ENCODE results near the gene RAB12. TPM values are rescaled to one million over a fixed set of nuclear protein-coding genes. Genes with fewer than 3 reads are reported as not detected.

Gene RAB12
- total and polyA plus RNA-seq, 2 of the 13 experiments (the other 11 are each of a cell fraction or from before 2014, with no cell fraction given), result 9.5 to 25.3 TPM

DNA sequence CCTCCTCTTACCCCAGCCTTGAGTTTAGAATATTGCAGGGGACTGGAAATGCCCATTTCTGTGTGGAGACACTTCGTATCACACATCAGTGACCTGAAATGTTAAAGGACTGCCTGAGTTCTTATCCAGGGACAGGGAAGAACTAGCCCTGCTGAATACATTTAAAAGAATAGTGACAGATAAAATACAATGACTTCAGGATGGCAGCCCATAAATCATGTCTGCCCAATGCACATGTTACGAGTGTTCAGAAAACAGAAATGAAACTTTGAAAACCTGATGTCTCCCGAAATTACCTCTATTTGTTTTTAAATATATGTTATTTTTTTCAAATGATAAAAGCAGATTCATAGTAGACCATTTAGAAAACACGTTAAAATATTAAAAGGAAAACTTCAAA, 22.3 kb upstream of the RAB12 start:
- Histone ChIP-seq H2AFZ (ENCODE audit: low read length) (no peak overlapping the region), H3K79me2 (ENCODE audit: insufficient read depth, low read length) (no peaks in the 10 kb centered on the region), H4K20me1 (ENCODE audit: insufficient read depth, low read length) (no peaks in the 10 kb centered on the region), H3K4me1 (ENCODE audit: insufficient read depth, low read length) (no peaks in the 10 kb centered on the region), H3K4me3 (replicated peaks in 1 of 3; ENCODE audit: insufficient read depth in 1 of 3, low read depth in 2 of 3, low read length in 3 of 3) (no peak overlapping the region), H3K9me3 (ENCODE audit: low read length) (no peaks in the 10 kb centered on the region), H3K27ac (ENCODE audit: extremely low read length, insufficient read depth, low read length) (no peak overlapping the region), H3K4me2 (ENCODE audit: low read depth, low read length) (no peak overlapping the region), H3K36me3 (replicated peaks in 1 of 2; ENCODE audit: control insufficient read depth in 1 of 2, insufficient read depth in 2 of 2, low read length in 2 of 2) (no peaks in the 10 kb centered on the region), H3K9ac (ENCODE audit: insufficient read depth, low read depth, low read length) (no peak overlapping the region), H3K27me3 (ENCODE audit: control insufficient read depth in 1 of 2, insufficient read depth in 2 of 2, low read length in 2 of 2) (peaks cover 2 to 25% of the 10 kb centered on the region in 2 experiments; a peak in 2 of 5 replicates)
- WGBS (ENCODE audit: low lambda C conversion rate), result 4% methylated on average over 4 of the region's 4 CpGs
- DNase-seq (ENCODE audit: low spot score) (no peak), ATAC-seq (no peak), FAIRE-seq (no peak)
- TF ChIP-seq, protein P1, sequence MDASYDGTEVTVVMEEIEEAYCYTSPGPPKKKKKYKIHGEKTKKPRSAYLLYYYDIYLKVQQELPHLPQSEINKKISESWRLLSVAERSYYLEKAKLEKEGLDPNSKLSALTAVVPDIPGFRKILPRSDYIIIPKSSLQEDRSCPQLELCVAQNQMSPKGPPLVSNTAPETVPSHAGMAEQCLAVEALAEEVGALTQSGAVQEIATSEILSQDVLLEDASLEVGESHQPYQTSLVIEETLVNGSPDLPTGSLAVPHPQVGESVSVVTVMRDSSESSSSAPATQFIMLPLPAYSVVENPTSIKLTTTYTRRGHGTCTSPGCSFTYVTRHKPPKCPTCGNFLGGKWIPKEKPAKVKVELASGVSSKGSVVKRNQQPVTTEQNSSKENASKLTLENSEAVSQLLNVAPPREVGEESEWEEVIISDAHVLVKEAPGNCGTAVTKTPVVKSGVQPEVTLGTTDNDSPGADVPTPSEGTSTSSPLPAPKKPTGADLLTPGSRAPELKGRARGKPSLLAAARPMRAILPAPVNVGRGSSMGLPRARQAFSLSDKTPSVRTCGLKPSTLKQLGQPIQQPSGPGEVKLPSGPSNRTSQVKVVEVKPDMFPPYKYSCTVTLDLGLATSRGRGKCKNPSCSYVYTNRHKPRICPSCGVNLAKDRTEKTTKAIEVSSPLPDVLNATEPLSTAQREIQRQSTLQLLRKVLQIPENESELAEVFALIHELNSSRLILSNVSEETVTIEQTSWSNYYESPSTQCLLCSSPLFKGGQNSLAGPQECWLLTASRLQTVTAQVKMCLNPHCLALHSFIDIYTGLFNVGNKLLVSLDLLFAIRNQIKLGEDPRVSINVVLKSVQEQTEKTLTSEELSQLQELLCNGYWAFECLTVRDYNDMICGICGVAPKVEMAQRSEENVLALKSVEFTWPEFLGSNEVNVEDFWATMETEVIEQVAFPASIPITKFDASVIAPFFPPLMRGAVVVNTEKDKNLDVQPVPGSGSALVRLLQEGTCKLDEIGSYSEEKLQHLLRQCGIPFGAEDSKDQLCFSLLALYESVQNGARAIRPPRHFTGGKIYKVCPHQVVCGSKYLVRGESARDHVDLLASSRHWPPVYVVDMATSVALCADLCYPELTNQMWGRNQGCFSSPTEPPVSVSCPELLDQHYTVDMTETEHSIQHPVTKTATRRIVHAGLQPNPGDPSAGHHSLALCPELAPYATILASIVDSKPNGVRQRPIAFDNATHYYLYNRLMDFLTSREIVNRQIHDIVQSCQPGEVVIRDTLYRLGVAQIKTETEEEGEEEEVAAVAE (CRISPR knock-in tag; IDR thresholded peaks at IDR 0.05; ENCODE audit: borderline replicate concordance), result no peak
- TF ChIP-seq STAG1 (CRISPR knock-in tag; IDR thresholded peaks at IDR 0.05), result no peak
- no peak for TF ChIP-seq TOPORS (CRISPR knock-in tag; IDR thresholded peaks at IDR 0.05)
- no peak for TF ChIP-seq MAF1 (CRISPR knock-in tag; IDR thresholded peaks at IDR 0.05; ENCODE audit: borderline replicate concordance)
- TF ChIP-seq ZNF547 (CRISPR knock-in tag; IDR thresholded peaks at IDR 0.05), result no peak
- TF ChIP-seq BCL6 (CRISPR knock-in tag; IDR thresholded peaks at IDR 0.05), result no peak
- TF ChIP-seq REPIN1 (CRISPR knock-in tag; IDR thresholded peaks at IDR 0.05; ENCODE audit: borderline replicate concordance, low read depth), result no peak
- POLR2A ChIA-PET, result no interaction called here
- CTCF ChIA-PET (ENCODE audit: low intra/inter-chr PET ratio, low total read pairs), result no interaction called here
- intact Hi-C loops (cut with micrococcal nuclease; ENCODE audit: unreplicated experiment) (no loop called here), in situ Hi-C loops (cut with HindIII; ENCODE audit: extremely low pct_ligation_motif_present, low pct_unique_long_range_greater_than_20kb) (no loop called here)
- BruUV-seq (replicated peaks), result no TSS peak

All from HepG2 (cell line).